OCI-LY7 (cell line): ENCODE results near the gene CATSPERB.

ENCODE experiments used
- CTCF ChIP-seq: fragments of 200-600 bp; sonication (generic); conservative IDR thresholded peaks from 2 replicates; pipeline ENCODE4 v1.5.1; 2014; ENCODE audit warnings: mild to moderate bottlenecking, antibody characterized with exemption, low read length, moderate library complexity, mixed read lengths
- EZH2phosphoT487 ChIP-seq: fragments of 200-600 bp; sonication (generic); IDR thresholded peaks from 2 replicates; pipeline ENCODE4 v1.6.1; 2018; ENCODE audit warnings: low read depth, borderline replicate concordance, mild to moderate bottlenecking, mixed run types, antibody characterized with exemption, low read length, moderate library complexity, mixed read lengths

DNA sequence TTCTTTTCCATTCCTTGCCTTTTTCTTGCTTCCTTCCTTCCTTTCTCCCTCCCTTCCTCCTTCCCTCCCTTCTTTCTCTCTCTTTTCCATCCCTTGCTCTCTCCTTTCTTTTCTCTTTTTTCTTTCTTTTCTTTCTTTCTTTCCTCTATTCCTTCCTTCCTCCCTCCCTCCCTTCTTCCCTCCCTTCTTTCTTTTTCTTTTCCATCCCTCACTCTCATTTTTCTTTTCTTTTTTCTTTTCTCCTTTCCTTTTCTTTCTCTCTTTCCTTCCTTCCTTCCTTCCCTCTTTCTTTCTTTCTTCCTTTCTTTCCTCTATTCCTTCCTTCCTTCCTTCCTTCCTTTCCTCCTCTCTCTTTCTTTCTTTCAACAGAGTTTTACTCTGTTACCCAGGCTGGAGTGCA, 186.7 kb downstream of the CATSPERB start:
- TF ChIP-seq CTCF (no peak), EZH2phosphoT487 (no peak)
